Adrenal gland (tissue), 5 donors: Measurements from ENCODE around the gene ALLC.

Source experiments
- POLR2A ChIP-seq, 2 donors: fragments of 450-650 bp; IDR thresholded peaks; one replicate each; pipeline ENCODE4 v1.6.1; 2017; ENCODE audit warnings: antibody characterized with exemption in 2 of 2, mild to moderate bottlenecking in 2 of 2, moderate library complexity in 1 of 2
- TF ChIP-seq, protein P1 (sequence below), 6 experiments: fragments of 450-650 bp in 4 of 6; fragments of 200-600 bp in 2 of 6; sonication (generic) in 1 of 6; IDR thresholded peaks; 1 replicate in 5 of 6; 2 replicates in 1 of 6; pipeline versions ENCODE4 v1.5.1 to v1.8.0; 2016 to 2021; ENCODE audit warnings: antibody characterized with exemption in 6 of 6, mild to moderate bottlenecking in 2 of 6, moderate library complexity in 1 of 6
- donor health status: DM: no; HTN: no; CAD: no.

GRCh38 chr2:3626118-3626811, 31.7 kb upstream of the ALLC start:
- TF ChIP-seq, protein P1, sequence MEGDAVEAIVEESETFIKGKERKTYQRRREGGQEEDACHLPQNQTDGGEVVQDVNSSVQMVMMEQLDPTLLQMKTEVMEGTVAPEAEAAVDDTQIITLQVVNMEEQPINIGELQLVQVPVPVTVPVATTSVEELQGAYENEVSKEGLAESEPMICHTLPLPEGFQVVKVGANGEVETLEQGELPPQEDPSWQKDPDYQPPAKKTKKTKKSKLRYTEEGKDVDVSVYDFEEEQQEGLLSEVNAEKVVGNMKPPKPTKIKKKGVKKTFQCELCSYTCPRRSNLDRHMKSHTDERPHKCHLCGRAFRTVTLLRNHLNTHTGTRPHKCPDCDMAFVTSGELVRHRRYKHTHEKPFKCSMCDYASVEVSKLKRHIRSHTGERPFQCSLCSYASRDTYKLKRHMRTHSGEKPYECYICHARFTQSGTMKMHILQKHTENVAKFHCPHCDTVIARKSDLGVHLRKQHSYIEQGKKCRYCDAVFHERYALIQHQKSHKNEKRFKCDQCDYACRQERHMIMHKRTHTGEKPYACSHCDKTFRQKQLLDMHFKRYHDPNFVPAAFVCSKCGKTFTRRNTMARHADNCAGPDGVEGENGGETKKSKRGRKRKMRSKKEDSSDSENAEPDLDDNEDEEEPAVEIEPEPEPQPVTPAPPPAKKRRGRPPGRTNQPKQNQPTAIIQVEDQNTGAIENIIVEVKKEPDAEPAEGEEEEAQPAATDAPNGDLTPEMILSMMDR (IDR thresholded peaks at IDR 0.05): no peak
- no peak for TF ChIP-seq POLR2A (IDR thresholded peaks at IDR 0.05)
